Heart left ventricle (tissue), 16 donors: ENCODE measurements around the gene GPR107. TPM values are rescaled to one million over a fixed set of nuclear protein-coding genes. Genes with fewer than 3 reads are reported as not detected.

Experiments used
- ATAC-seq, 4 donors: fragments of 200-7000 bp; cut with Tn5 transposase; one replicate each; pipeline ENCODE4 v1.9.1; 2020 to 2022; ENCODE audit warnings: moderate library complexity in 4 of 4, mild to moderate bottlenecking in 3 of 4, moderate number of reproducible peaks in 1 of 4
- DNase-seq, 5 donors: peaks; one replicate each; pipeline ENCODE4 v3.0.0-alpha.2; 2020
- H3K27ac ChIP-seq, 12 donors: fragments of 200-600 bp; sonication (generic) in 4 of 12; one replicate each; pipeline versions ENCODE4 v1.5.0 to v1.8.0; 2016 to 2022; ENCODE audit warnings: mild to moderate bottlenecking in 2 of 12
- H3K27me3 ChIP-seq, 9 donors: fragments of 200-600 bp; sonication (generic) in 2 of 9; one replicate each; pipeline versions ENCODE4 v1.5.1 to v1.8.0; 2016 to 2022; ENCODE audit warnings: mild to moderate bottlenecking in 3 of 9
- H3K36me3 ChIP-seq, 9 donors: fragments of 200-600 bp; sonication (generic) in 2 of 9; one replicate each; pipeline versions ENCODE4 v1.5.0 to v1.8.0; 2018 to 2022; ENCODE audit warnings: mild to moderate bottlenecking in 2 of 9
- H3K4me1 ChIP-seq, 12 donors: fragments of 200-600 bp; sonication (generic) in 4 of 12; one replicate each; pipeline versions ENCODE4 v1.5.0 to v1.8.0; 2016 to 2022; ENCODE audit warnings: mild to moderate bottlenecking in 3 of 12
- H3K4me3 ChIP-seq, 12 donors: fragments of 200-600 bp; sonication (generic) in 4 of 12; one replicate each; pipeline versions ENCODE4 v1.5.0 to v1.8.0; 2017 to 2022; ENCODE audit warnings: mild to moderate bottlenecking in 9 of 12, moderate library complexity in 4 of 12
- H3K9me3 ChIP-seq, 12 donors: fragments of 200-600 bp; sonication (generic) in 4 of 12; one replicate each; pipeline versions ENCODE4 v1.5.0 to v1.8.0; 2016 to 2022; ENCODE audit warnings: mild to moderate bottlenecking in 1 of 12
- CTCF ChIP-seq, 12 donors: fragments of 200-600 bp; sonication (generic) in 4 of 12; IDR thresholded peaks; one replicate each; pipeline versions ENCODE4 v1.5.0 to v1.8.0; 2018 to 2022; ENCODE audit warnings: antibody characterized with exemption in 12 of 12, mild to moderate bottlenecking in 5 of 12
- POLR2A ChIP-seq, 2 donors: fragments of 450-650 bp; IDR thresholded peaks; one replicate each; pipeline ENCODE4 v1.6.1; 2017; ENCODE audit warnings: antibody characterized with exemption in 2 of 2, mild to moderate bottlenecking in 2 of 2, moderate library complexity in 2 of 2
- WGBS, 4 donors: extraction: QIAGEN DNeasy Blood & Tissue Kit in 2 of 4; methylation state at CpG; one replicate each; pipeline versions ENCODE4 v1.1.5 to v1.1.7; 2013 to 2018; 5-methylcytosine and 5-hydroxymethylcytosine counted together
- intact Hi-C, 10 donors: fragments of 100-400 bp; cut with DNase I; formaldehyde crosslinking; loops; one replicate each; pipeline versions ENCODE4 v1.11.1 to v1.14.2; 2022
- polyA plus RNA-seq, 2 donors: library from polyadenylated mRNA; stranded (reverse); fragments of 200-250 nt; gene quantifications; one replicate each; pipeline ENCODE4 v1.2.3, GENCODE V29; 2013
- total RNA-seq, 9 donors: library from RNA; depleted of rRNA in 2 of 9; stranded (reverse); fragments of >200 nt in 2 of 9; fragmentation: NEBNext Ultra II Directional in 3 of 9; extraction: Animal tissue kit (Norgen Biotek cat#: 25700) in 3 of 9; gene quantifications; one replicate each; pipeline versions ENCODE4 v1.1.0 to v1.2.4, GENCODE V29; 2016 to 2023
- donor health status: ischemic (EF 13 %, LVEDD 7.1; RV severe dilation, severe dysfunction).
- donor health status: healthy with polysubstance abuse.
- donor health status: DM: no; HTN: yes; CAD: no.
- donor health status: DM: no; HTN: no; CAD: no.
- donor health status: ischemic (EF 25% LVEDD 6.9; RV normal size, moderate dysfunction).
- donor health status: ischemic (EF 25% LVEDD 5.7; RV mildly dilated, moderate dysfunction).
- donor health status: healthy.
- donor health status: DM: yes; HTN: yes; CAD: no.
- donor health status: ischemic (EF 35%, LVEDD 5.7; RV mildly dilated, moderate dysfunction).
- donor health status: nonischemic (EF 11% LVEDD 7.7; RV severe dilation, severe dysfunction).
- donor health status: DM: yes; HTN: yes; CAD: no.
- donor health status: PGD.
- donor health status: ischemic (EF 29% LVEDD 5.4; RV normal size, mild dysfunction).
- donor health status: nonischemic (EF 23%, LVEDD 6.1; RV moderate dilation, normal function).

Gene GPR107
- total and polyA plus RNA-seq, 11 donors, result 7.0 to 33.2 (median 21.3) TPM

- Histone ChIP-seq H3K36me3 (peaks cover 0 to 18% (median 0%) of the 10 kb centered on the region in 9 donors), H3K4me1 (peaks cover 0 to 37% (median under 1%) of the 10 kb centered on the region in 12 donors), H3K4me3 (no peak overlapping the region), H3K9me3 (no peaks in the 10 kb centered on the region), H3K27me3 (no peaks in the 10 kb centered on the region), H3K27ac (no peak overlapping the region)
- ATAC-seq (no peak), DNase-seq (no peak)
- no peak for TF ChIP-seq CTCF (IDR thresholded peaks at IDR 0.05)
- TF ChIP-seq POLR2A (IDR thresholded peaks at IDR 0.05), result no peak
- intact Hi-C loops, result no loop called here
- 87 to 96% (median 91%) methylated on average over 4 of the region's 4 CpGs for WGBS, 4 donors
Measured at GRCh38 chr9:130064621-130065020, 10.9 kb downstream of the GPR107 start.

- no peak for TF ChIP-seq CTCF (IDR thresholded peaks at IDR 0.05)
- no peak for TF ChIP-seq POLR2A (IDR thresholded peaks at IDR 0.05)
Measured at GRCh38 chr9:130069048-130069447, 15.3 kb downstream of the GPR107 start.

GRCh38 chr9:130072515-130073235 lies 19.0 kb downstream of the GPR107 start:
- peak overlapping the region in 5 of 12 donors; percentile 31 to 59 (median 34) for H3K27ac ChIP-seq

More at GRCh38 chr9:130069048-130069447, 15.3 kb downstream of the GPR107 start:
- WGBS, 4 donors, result 68 to 89% (median 85%) methylated on average over 1 of the region's 1 CpG
- intact Hi-C loops, result no loop called here
- H3K27me3 ChIP-seq, result no peaks in the 10 kb centered on the region
- H3K9me3 ChIP-seq, result no peaks in the 10 kb centered on the region
- H3K36me3 ChIP-seq, result peaks cover 0 to 12% (median 0%) of the 10 kb centered on the region in 9 donors
- ATAC-seq (no peak), DNase-seq (no peak)
- peak overlapping the region in 2 of 12 donors; percentile 22 to 85 for H3K27ac ChIP-seq
- H3K4me1 ChIP-seq, result peaks cover 0 to 40% (median 15%) of the 10 kb centered on the region in 12 donors
- no peak overlapping the region for H3K4me3 ChIP-seq

More at GRCh38 chr9:130072515-130073235, 19.0 kb downstream of the GPR107 start:
- Histone ChIP-seq H3K4me3 (no peak overlapping the region), H3K36me3 (peaks cover 0 to 23% (median 20%) of the 10 kb centered on the region in 9 donors), H3K27me3 (no peaks in the 10 kb centered on the region), H3K9me3 (no peaks in the 10 kb centered on the region), H3K4me1 (peaks cover 0 to 51% (median 26%) of the 10 kb centered on the region in 12 donors)
- ATAC-seq, result no peak
- no peak for DNase-seq
- TF ChIP-seq CTCF (IDR thresholded peaks at IDR 0.05), result no peak
- no peak for TF ChIP-seq POLR2A (IDR thresholded peaks at IDR 0.05)
- intact Hi-C loops, result no loop called here
- WGBS, 4 donors, result 76 to 84% (median 81%) methylated on average over 9 of the region's 9 CpGs
